Measurements from ENCODE around the gene RBM33.
A peak's percentile ranks its signal among the peaks of the same experiment; 100 is the strongest.

RBM33 gene

GRCh38 chr7:155789001-155789725 lies 144.7 kb downstream of the RBM33 start:
- H3K14ac ChIP-seq (ENCODE audit: low read length in 2 of 2), result no peak overlapping the region
- H3K18ac ChIP-seq (ENCODE audit: low read depth in 1 of 2, low read length in 2 of 2), result no peak overlapping the region
- no peak for DNase-seq
- H2AK5ac ChIP-seq (ENCODE audit: low read length, severe bottlenecking), result no peak overlapping the region
- H3K36me3 ChIP-seq (ENCODE audit: control insufficient read depth in 1 of 2, insufficient read depth in 2 of 2, low read depth in 1 of 2, low read length in 2 of 2), result peaks cover 2 to 8% of the 10 kb centered on the region in 2 experiments
- H3K4me2 ChIP-seq (ENCODE audit: low read length, poor library complexity, severe bottlenecking), result no peak overlapping the region
- H3K23ac ChIP-seq (ENCODE audit: low read length in 2 of 2), result no peak overlapping the region
- no peak overlapping the region for H3K4me3 ChIP-seq (ENCODE audit: insufficient read depth in 1 of 2, low read depth in 1 of 2, low read length in 2 of 2)
- H2BK5ac ChIP-seq (ENCODE audit: low read depth, low read length, poor library complexity, severe bottlenecking), result no peak overlapping the region
- no peak overlapping the region for H4K8ac ChIP-seq (ENCODE audit: low read length)
- no peaks in the 10 kb centered on the region for H3K27me3 ChIP-seq (ENCODE audit: control insufficient read depth in 1 of 2, insufficient read depth in 1 of 2, low read length in 2 of 2)
- H2AFZ ChIP-seq (ENCODE audit: low read depth, low read length), result no peak overlapping the region
- peak overlapping the region; percentile 33 for H2BK15ac ChIP-seq (ENCODE audit: low read depth, poor library complexity, severe bottlenecking)
- H2BK120ac ChIP-seq (ENCODE audit: low read depth, low read length), result no peak overlapping the region
- WGBS, result 90% methylated on average over 29 of the region's 29 CpGs
- H3K79me1 ChIP-seq (replicated peaks; ENCODE audit: low read length, poor library complexity, severe bottlenecking), result no peaks in the 10 kb centered on the region
- no peak overlapping the region for H4K91ac ChIP-seq (ENCODE audit: low read length)
- H2BK12ac ChIP-seq (ENCODE audit: low read length in 2 of 2), result no peak overlapping the region
- no peak overlapping the region for H3K27ac ChIP-seq (ENCODE audit: low read length, poor library complexity, severe bottlenecking)
- no peaks in the 10 kb centered on the region for H3K9me3 ChIP-seq (ENCODE audit: control insufficient read depth, low read length)
- H3K4ac ChIP-seq (ENCODE audit: low read depth in 1 of 2, low read length in 2 of 2), result no peak overlapping the region
- H3K9ac ChIP-seq (ENCODE audit: low read length), result no peak overlapping the region
- peaks cover 20% of the 10 kb centered on the region for H3K4me1 ChIP-seq (ENCODE audit: control insufficient read depth, insufficient read depth, low read depth, low read length)

GRCh38 chr7:155790666-155791065 lies 146.2 kb downstream of the RBM33 start:
- no peaks in the 10 kb centered on the region for H3K9me3 ChIP-seq (ENCODE audit: control insufficient read depth, low read length)
- no peak overlapping the region for H2BK120ac ChIP-seq (ENCODE audit: low read depth, low read length)
- no peak overlapping the region for H2AK5ac ChIP-seq (ENCODE audit: low read length, severe bottlenecking)
- H3K27me3 ChIP-seq (ENCODE audit: control insufficient read depth in 1 of 2, insufficient read depth in 1 of 2, low read length in 2 of 2), result peaks cover 3 to 5% of the 10 kb centered on the region in 2 experiments
- H3K4me1 ChIP-seq (ENCODE audit: control insufficient read depth, insufficient read depth, low read depth, low read length), result peaks cover 20% of the 10 kb centered on the region
- DNase-seq, result no peak
- no peak overlapping the region for H3K9ac ChIP-seq (ENCODE audit: low read length)
- no peak overlapping the region for H2BK15ac ChIP-seq (ENCODE audit: low read depth, poor library complexity, severe bottlenecking)
- H3K79me1 ChIP-seq (replicated peaks; ENCODE audit: low read length, poor library complexity, severe bottlenecking), result no peaks in the 10 kb centered on the region
- no peak overlapping the region for H2BK5ac ChIP-seq (ENCODE audit: low read depth, low read length, poor library complexity, severe bottlenecking)
- no peak overlapping the region for H3K18ac ChIP-seq (ENCODE audit: low read depth in 1 of 2, low read length in 2 of 2)
- H3K23ac ChIP-seq (ENCODE audit: low read length in 2 of 2), result no peak overlapping the region
- H2AFZ ChIP-seq (ENCODE audit: low read depth, low read length), result no peak overlapping the region
- H4K91ac ChIP-seq (ENCODE audit: low read length), result no peak overlapping the region
- no peak overlapping the region for H3K27ac ChIP-seq (ENCODE audit: low read length, poor library complexity, severe bottlenecking)
- H3K4me3 ChIP-seq (ENCODE audit: insufficient read depth in 1 of 2, low read depth in 1 of 2, low read length in 2 of 2), result no peak overlapping the region
- H2BK12ac ChIP-seq (ENCODE audit: low read length in 2 of 2), result no peak overlapping the region
- H3K4me2 ChIP-seq (ENCODE audit: low read length, poor library complexity, severe bottlenecking), result no peak overlapping the region
- H3K36me3 ChIP-seq (ENCODE audit: control insufficient read depth in 1 of 2, insufficient read depth in 2 of 2, low read depth in 1 of 2, low read length in 2 of 2), result no peaks in the 10 kb centered on the region
- no peak overlapping the region for H4K8ac ChIP-seq (ENCODE audit: low read length)
- 100% methylated on average over 2 of the region's 8 CpGs for WGBS
- H3K4ac ChIP-seq (ENCODE audit: low read depth in 1 of 2, low read length in 2 of 2), result no peak overlapping the region
- H3K14ac ChIP-seq (ENCODE audit: low read length in 2 of 2), result no peak overlapping the region

- H2AFZ ChIP-seq (ENCODE audit: low read depth, low read length), result no peak overlapping the region
- no peak overlapping the region for H2AK5ac ChIP-seq (ENCODE audit: low read length, severe bottlenecking)
- no peak overlapping the region for H3K14ac ChIP-seq (ENCODE audit: low read length in 2 of 2)
- no peak overlapping the region for H2BK15ac ChIP-seq (ENCODE audit: low read depth, poor library complexity, severe bottlenecking)
- H4K91ac ChIP-seq (ENCODE audit: low read length), result no peak overlapping the region
- H3K27ac ChIP-seq (ENCODE audit: low read length, poor library complexity, severe bottlenecking), result no peak overlapping the region
- no peak overlapping the region for H2BK5ac ChIP-seq (ENCODE audit: low read depth, low read length, poor library complexity, severe bottlenecking)
- DNase-seq, result no peak
- H3K4me2 ChIP-seq (ENCODE audit: low read length, poor library complexity, severe bottlenecking), result no peak overlapping the region
- 83% methylated on average over 19 of the region's 19 CpGs for WGBS
- H3K4me3 ChIP-seq (ENCODE audit: insufficient read depth in 1 of 2, low read depth in 1 of 2, low read length in 2 of 2), result no peak overlapping the region
- H3K36me3 ChIP-seq (ENCODE audit: control insufficient read depth in 1 of 2, insufficient read depth in 2 of 2, low read depth in 1 of 2, low read length in 2 of 2), result no peaks in the 10 kb centered on the region
- no peak overlapping the region for H2BK120ac ChIP-seq (ENCODE audit: low read depth, low read length)
- peaks cover 20% of the 10 kb centered on the region for H3K4me1 ChIP-seq (ENCODE audit: control insufficient read depth, insufficient read depth, low read depth, low read length)
- H3K79me1 ChIP-seq (replicated peaks; ENCODE audit: low read length, poor library complexity, severe bottlenecking), result no peaks in the 10 kb centered on the region
- H3K9ac ChIP-seq (ENCODE audit: low read length), result no peak overlapping the region
- no peak overlapping the region for H3K18ac ChIP-seq (ENCODE audit: low read depth in 1 of 2, low read length in 2 of 2)
- no peak overlapping the region for H4K8ac ChIP-seq (ENCODE audit: low read length)
- no peaks in the 10 kb centered on the region for H3K9me3 ChIP-seq (ENCODE audit: control insufficient read depth, low read length)
- no peak overlapping the region for H2BK12ac ChIP-seq (ENCODE audit: low read length in 2 of 2)
- H3K4ac ChIP-seq (ENCODE audit: low read depth in 1 of 2, low read length in 2 of 2), result no peak overlapping the region
- H3K27me3 ChIP-seq (ENCODE audit: control insufficient read depth in 1 of 2, insufficient read depth in 1 of 2, low read length in 2 of 2), result peaks cover 7 to 9% of the 10 kb centered on the region in 2 experiments
- H3K23ac ChIP-seq (ENCODE audit: low read length in 2 of 2), result no peak overlapping the region
Observed at GRCh38 chr7:155791214-155791737, 146.8 kb downstream of the RBM33 start.

GRCh38 chr7:155791836-155792235 lies 147.4 kb downstream of the RBM33 start:
- WGBS, result 76% methylated on average over 6 of the region's 7 CpGs
- Histone ChIP-seq H3K79me1 (replicated peaks; ENCODE audit: low read length, poor library complexity, severe bottlenecking) (no peaks in the 10 kb centered on the region), H3K27ac (ENCODE audit: low read length, poor library complexity, severe bottlenecking) (no peak overlapping the region), H3K36me3 (ENCODE audit: control insufficient read depth in 1 of 2, insufficient read depth in 2 of 2, low read depth in 1 of 2, low read length in 2 of 2) (no peaks in the 10 kb centered on the region), H3K9me3 (ENCODE audit: control insufficient read depth, low read length) (no peaks in the 10 kb centered on the region), H2BK12ac (ENCODE audit: low read length in 2 of 2) (no peak overlapping the region), H3K4ac (ENCODE audit: low read depth in 1 of 2, low read length in 2 of 2) (no peak overlapping the region), H3K4me1 (ENCODE audit: control insufficient read depth, insufficient read depth, low read depth, low read length) (peaks cover 21% of the 10 kb centered on the region), H3K27me3 (ENCODE audit: control insufficient read depth in 1 of 2, insufficient read depth in 1 of 2, low read length in 2 of 2) (peaks cover 10 to 15% of the 10 kb centered on the region in 2 experiments), H3K23ac (ENCODE audit: low read length in 2 of 2) (no peak overlapping the region), H2AFZ (ENCODE audit: low read depth, low read length) (no peak overlapping the region), H2AK5ac (ENCODE audit: low read length, severe bottlenecking) (no peak overlapping the region), H4K91ac (ENCODE audit: low read length) (no peak overlapping the region), H3K18ac (ENCODE audit: low read depth in 1 of 2, low read length in 2 of 2) (no peak overlapping the region), H4K8ac (ENCODE audit: low read length) (no peak overlapping the region), H3K4me2 (ENCODE audit: low read length, poor library complexity, severe bottlenecking) (no peak overlapping the region), H2BK120ac (ENCODE audit: low read depth, low read length) (no peak overlapping the region), H2BK5ac (ENCODE audit: low read depth, low read length, poor library complexity, severe bottlenecking) (no peak overlapping the region), H3K9ac (ENCODE audit: low read length) (no peak overlapping the region), H3K14ac (ENCODE audit: low read length in 2 of 2) (no peak overlapping the region), H3K4me3 (ENCODE audit: insufficient read depth in 1 of 2, low read depth in 1 of 2, low read length in 2 of 2) (no peak overlapping the region), H2BK15ac (ENCODE audit: low read depth, poor library complexity, severe bottlenecking) (no peak overlapping the region)
- DNase-seq, result no peak
